ENCODE measurements around the gene MLF2. TPM values are rescaled to one million over a fixed set of nuclear protein-coding genes. Genes with fewer than 3 reads are reported as not detected.
A peak's percentile ranks its signal among the peaks of the same experiment; 100 is the strongest.

The MLF2 gene
- total and polyA plus RNA-seq, 9 of the 15 experiments (the other 6 are each of a cell fraction or from before 2014, with no cell fraction given), result 11.4 to 190 (median 139) TPM

DNA sequence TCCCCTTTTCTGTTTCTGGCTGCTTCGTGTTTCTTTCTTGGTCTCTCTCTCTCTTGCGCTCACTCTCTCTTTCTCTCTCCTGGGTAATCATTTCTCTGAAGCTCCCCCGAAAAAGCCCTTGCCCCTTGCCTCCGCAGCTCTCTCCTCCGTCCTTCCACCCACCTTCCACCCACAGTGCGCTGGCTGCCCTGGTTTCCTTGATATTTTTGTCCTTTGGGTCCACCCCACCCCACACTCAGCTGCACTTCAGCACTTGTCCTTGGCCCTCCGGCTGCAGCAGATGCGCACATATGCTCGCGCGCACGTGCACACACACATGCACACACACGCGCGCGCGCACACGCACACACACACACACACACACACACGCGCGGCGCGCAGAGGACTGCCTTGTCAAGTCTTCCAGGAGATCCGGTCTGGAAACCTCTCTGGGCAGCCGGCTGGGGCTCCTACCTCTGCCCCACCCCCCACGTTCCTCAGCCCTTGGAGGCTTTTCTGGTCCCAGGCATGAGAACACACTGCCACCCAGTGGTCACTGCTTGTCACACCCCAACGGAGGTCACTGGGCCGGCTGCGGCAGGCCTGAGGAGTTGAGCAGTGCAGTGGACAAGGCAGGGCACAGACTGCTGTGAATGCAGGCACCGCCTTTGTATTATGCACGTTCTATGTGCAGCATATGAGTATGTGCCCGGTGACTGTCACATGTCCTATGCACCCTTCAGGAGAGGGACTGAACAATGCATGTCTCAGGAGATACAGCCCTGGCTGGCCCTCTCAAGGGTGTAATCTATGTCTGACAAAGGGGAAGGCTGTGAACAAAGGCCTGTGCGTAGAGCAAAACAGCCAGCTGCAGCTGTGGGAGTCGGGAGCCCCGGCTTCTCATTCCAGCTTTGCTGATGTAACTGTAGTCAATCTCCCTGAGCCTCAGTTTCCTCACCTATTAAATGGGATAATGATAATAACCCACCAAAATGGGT, 25.9 kb upstream of the MLF2 start (continued):
- TF ChIP-seq CXXC5 (CRISPR knock-in tag; IDR thresholded peaks at IDR 0.05) (peak; percentile 82), MTF1 (CRISPR knock-in tag; IDR thresholded peaks at IDR 0.05; ENCODE audit: borderline replicate concordance) (no peak), YY1 (IDR thresholded peaks at IDR 0.05; ENCODE audit: borderline replicate concordance in 1 of 3, control insufficient read depth in 1 of 3, extremely low read depth in 1 of 3, insufficient read depth in 3 of 3, insufficient read length in 1 of 3, insufficient replicate concordance in 2 of 3, low read depth in 1 of 3, low read length in 2 of 3) (peak in 1 of 3 experiments; percentile 21), TAF1 (IDR thresholded peaks at IDR 0.05; ENCODE audit: control insufficient read depth, extremely low read depth, insufficient read depth, low read length, severe bottlenecking) (no peak), BRD9 (IDR thresholded peaks at IDR 0.05; ENCODE audit: low read depth, partially characterized antibody) (peak; percentile 35), E2F3 (CRISPR knock-in tag; IDR thresholded peaks at IDR 0.05) (no peak), ARNT (IDR thresholded peaks at IDR 0.05) (peak; percentile 51 to 60; a peak in 3 of 4 replicates), ARID2 (IDR thresholded peaks at IDR 0.05) (peak; percentile 78), KDM4B (IDR thresholded peaks at IDR 0.05; ENCODE audit: borderline replicate concordance in 2 of 2, low read depth in 1 of 2) (no peak), LEF1 (IDR thresholded peaks at IDR 0.05) (peak; percentile 68; the same call in 1 of the 2 replicates), RCOR1 (IDR thresholded peaks at IDR 0.05; ENCODE audit: borderline replicate concordance in 1 of 2, low read depth in 2 of 2, low read length in 2 of 2) (0 out of 4 replicates have a peak, but pooled peaks of 1 of the 2 experiments have one; percentile 42), MITF (IDR thresholded peaks at IDR 0.05) (no peak), NR2C2 (CRISPR knock-in tag; IDR thresholded peaks at IDR 0.05) (no peak), NR2C2 (tag; IDR thresholded peaks at IDR 0.05) (peak; percentile 38; the same call in 1 of the 2 replicates), NFYB (IDR thresholded peaks at IDR 0.05; ENCODE audit: extremely low read depth, insufficient read length) (no peak), RREB1 (CRISPR knock-in tag; IDR thresholded peaks at IDR 0.05) (no peak), ZNF354B (CRISPR knock-in tag; IDR thresholded peaks at IDR 0.05) (no peak), ZNF431 (CRISPR knock-in tag; IDR thresholded peaks at IDR 0.05) (no peak), FOXK2 (conservative IDR thresholded peaks at IDR 0.05 in 1 of 2, IDR thresholded peaks at IDR 0.05 in 1 of 2; ENCODE audit: low read depth in 2 of 2) (peak in 1 of 2 experiments; percentile 74; a peak in 2 of 4 replicates)

Measured in K562 (cell line).